B cell (primary cell): ENCODE data around the gene CCNE1.

Experiments
- EZH2 ChIP-seq: IDR thresholded peaks from 2 replicates; pipeline ENCODE4 v1.6.1; 2012; ENCODE audit warnings: borderline replicate concordance, low read depth, mild to moderate bottlenecking, moderate library complexity, low read length; ENCODE audit not compliant: insufficient read depth, poor library complexity, severe bottlenecking
- TF ChIP-seq, protein P1 (sequence below): fragments of 200-600 bp; IDR thresholded peaks from one replicate; pipeline ENCODE4 v1.8.0; 2022; ENCODE audit warnings: antibody characterized with exemption, mild to moderate bottlenecking

DNA sequence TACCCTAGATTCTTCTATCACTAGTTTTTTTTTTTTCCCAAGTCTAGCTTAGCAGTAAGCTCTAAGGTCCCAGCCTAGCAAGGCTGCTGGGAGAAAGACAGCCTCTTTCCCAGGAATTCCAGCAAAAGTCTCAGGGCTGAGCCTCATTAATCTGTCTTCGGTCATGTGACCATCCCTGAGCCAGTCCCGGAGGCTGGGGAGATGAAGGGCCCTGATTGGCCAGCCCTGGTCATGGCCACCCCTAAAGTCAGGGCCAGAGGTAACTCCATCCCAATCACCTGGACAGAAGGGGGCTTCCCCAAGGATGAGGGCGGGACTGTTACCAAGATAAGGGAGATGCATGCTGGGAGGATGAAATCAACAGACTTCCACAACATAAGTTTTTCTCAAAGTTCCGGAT is 43.3 kb downstream of the CCNE1 start:
- TF ChIP-seq, protein P1, sequence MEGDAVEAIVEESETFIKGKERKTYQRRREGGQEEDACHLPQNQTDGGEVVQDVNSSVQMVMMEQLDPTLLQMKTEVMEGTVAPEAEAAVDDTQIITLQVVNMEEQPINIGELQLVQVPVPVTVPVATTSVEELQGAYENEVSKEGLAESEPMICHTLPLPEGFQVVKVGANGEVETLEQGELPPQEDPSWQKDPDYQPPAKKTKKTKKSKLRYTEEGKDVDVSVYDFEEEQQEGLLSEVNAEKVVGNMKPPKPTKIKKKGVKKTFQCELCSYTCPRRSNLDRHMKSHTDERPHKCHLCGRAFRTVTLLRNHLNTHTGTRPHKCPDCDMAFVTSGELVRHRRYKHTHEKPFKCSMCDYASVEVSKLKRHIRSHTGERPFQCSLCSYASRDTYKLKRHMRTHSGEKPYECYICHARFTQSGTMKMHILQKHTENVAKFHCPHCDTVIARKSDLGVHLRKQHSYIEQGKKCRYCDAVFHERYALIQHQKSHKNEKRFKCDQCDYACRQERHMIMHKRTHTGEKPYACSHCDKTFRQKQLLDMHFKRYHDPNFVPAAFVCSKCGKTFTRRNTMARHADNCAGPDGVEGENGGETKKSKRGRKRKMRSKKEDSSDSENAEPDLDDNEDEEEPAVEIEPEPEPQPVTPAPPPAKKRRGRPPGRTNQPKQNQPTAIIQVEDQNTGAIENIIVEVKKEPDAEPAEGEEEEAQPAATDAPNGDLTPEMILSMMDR = no peak
- TF ChIP-seq EZH2 = no peak
